ENCODE measurements around the gene TRIP10. TPM values are rescaled to one million over a fixed set of nuclear protein-coding genes. Genes with fewer than 3 reads are reported as not detected.
"Not testable (repeated sequence)": the region's sequence is repeated elsewhere in the genome, so short reads cannot be mapped to it uniquely, and the experiment has no call there.

TRIP10 gene
- total RNA-seq, 2 donors from 2014 or later, result 38.0 to 99.4 TPM

DNA sequence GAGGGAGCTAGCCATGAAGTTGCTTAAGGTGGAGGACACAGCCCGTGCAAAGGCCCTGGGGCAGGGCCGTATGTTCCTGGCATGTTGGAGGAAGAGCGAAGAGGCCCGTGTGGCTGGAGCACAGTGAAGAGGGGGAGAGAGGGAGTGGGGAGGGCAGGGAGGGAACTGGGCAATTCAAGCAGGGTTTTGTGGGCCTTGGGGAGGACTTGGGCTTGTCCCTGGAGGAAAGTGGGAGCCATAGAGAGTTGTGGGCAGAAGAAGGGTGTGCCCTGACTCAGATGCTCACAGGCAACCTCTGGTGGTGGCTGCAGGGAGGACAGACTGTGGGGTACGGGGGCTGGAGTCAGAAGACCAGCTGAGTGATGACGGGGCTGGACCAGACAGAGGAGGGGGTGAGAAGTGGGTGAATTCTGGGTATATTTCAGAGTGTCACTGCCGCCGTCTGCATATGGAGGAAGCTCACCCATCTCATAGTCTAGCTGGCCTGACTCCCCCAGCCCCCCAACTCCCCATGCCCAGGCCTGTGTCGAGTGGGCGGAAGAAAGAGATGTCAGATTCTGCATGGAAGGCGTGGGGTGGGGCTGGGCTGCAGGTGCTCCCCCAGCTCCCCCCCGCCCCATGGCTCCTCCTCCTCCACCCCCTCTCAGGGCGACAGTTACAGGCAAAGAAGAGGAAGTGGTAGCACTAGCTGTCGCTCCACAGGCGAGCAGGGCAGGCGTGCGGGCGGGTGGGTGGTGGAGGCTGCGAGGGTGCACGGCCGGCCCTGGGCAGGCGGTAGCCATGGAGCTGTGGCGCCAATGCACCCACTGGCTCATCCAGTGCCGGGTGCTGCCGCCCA, 32.8 kb downstream of the TRIP10 start, which contains the start of gene VAV1:
TSS of gene VAV1 (plus strand) at position 681 of the 838 bp plus-strand sequence. CDS start at position 781, 100 bp downstream.
- Mint-ChIP-seq H3K27ac (peak within 1 kb of the TSS; percentile 88), H3K4me1 (peaks cover 42% of the 10 kb centered on the region), H3K9me3 (peaks cover 7% of the 10 kb centered on the region), H3K36me3 (ENCODE audit: low read depth) (peaks cover 42% of the 10 kb centered on the region), H3K4me3 (peak within 1 kb of the TSS; percentile 98), H3K27me3 (no peaks in the 10 kb centered on the region)
- peak; percentile 58 for ATAC-seq (replicated peaks)

DNA sequence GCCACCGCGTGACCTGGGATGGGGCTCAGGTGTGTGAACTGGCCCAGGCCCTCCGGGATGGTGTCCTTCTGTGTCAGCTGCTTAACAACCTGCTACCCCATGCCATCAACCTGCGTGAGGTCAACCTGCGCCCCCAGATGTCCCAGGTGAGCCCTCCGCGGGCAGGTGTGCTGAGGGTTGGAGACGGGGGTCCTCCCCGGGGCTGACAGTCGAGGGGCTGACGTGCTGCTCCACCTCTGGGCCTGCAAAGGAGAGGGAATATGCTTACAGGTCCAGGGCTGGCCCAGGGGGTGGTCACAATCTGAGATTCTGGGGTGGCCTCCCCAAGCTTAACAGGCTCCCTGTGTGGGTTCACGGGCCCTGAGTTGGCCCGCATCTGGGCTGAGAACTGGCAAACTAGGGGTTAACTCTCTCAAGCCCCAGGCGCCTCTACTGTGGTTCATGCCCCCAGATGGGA, 33.4 kb downstream of the TRIP10 start:
- Mint-ChIP-seq H3K4me1 (peaks cover 47% of the 10 kb centered on the region), H3K4me3 (peak overlapping the region; percentile 98), H3K9me3 (peaks cover 7% of the 10 kb centered on the region), H3K27me3 (no peaks in the 10 kb centered on the region), H3K36me3 (ENCODE audit: low read depth) (peaks cover 47% of the 10 kb centered on the region), H3K27ac (peak overlapping the region; percentile 88)
- ATAC-seq (replicated peaks), result peak; percentile 3

DNA sequence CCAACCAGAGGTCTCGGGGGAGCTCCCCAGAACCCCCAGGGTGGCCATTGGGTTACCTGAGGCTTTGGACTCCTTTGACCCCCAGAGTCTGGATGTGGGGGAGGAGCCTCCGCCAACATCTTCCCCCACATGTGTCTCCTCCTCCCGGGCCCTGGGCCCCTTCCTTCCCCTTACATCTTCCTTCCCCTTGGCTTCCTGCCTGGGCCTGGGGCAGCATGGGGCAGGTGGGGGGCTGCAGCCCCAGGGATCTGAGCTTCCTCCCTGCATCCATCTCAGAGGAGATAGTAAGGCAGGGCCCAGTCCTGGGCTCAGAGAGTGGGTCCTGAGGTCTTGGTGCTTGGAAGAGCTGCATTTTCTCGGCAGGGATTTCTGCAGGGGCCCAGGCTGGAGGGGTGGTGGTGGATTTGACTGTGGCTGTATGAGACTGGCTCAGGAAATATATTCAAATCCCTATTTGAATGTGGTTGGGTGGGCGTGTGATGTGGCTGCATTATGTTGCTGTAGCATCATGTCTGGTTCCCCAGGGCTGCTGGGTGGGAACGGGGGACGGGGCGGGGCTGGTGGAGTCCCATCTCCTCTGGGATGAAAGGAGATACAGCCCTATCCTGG, 33.9 kb downstream of the TRIP10 start:
- ATAC-seq (replicated peaks), result peak; percentile 57
- Mint-ChIP-seq H3K4me3 (peak overlapping the region; percentile 98), H3K27ac (peak overlapping the region; percentile 88), H3K36me3 (ENCODE audit: low read depth) (peaks cover 47% of the 10 kb centered on the region), H3K9me3 (peaks cover 7% of the 10 kb centered on the region), H3K4me1 (peaks cover 52% of the 10 kb centered on the region), H3K27me3 (no peaks in the 10 kb centered on the region)

DNA sequence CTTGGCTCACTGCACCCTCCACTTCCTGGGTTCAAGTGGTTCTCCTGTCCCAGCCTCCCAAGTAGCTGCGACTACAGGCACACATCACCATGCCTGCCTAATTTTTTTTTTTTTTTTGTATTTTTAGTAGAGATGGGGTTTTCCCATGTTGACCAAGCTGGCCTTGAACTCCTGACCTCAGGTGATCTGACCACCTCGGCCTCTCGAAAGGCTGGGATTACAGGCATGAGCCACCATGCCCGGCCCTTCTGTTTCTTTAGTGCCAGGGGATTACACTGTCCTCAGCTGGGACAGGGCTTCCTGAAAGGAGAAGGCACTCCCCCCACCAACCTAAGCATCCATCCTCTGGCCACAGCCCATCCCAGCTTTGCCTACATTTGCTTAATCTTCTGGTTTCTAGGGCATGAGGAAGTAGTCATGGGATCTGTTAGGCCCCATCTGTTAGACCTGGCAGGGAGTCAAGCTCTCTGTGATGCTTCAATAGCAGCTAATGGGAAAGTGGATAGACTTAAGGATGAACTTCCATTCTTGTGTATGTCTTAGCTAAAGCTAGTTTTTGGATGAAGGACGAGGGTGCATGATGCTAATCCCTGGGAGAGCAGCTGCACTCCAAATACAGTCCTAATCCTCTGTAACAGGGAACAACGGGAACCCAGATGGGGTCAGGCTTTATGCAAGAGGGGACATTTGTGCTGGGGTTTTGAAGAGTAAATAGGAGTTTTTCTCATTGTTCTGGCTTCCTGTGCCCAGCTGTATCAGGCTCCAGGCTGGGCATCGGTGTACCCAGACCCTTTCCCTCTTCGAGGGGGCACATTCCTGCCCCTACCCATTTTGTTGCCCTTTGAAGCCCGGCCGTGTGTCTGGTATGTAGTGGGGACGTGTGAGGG, 35.6 kb downstream of the TRIP10 start:
- ATAC-seq (replicated peaks), result no peak
- H3K9me3 Mint-ChIP-seq, result peaks cover 7% of the 10 kb centered on the region
- peak overlapping the region; percentile 98 for H3K4me3 Mint-ChIP-seq
- H3K27ac Mint-ChIP-seq, result peak overlapping the region; percentile 72
- H3K27me3 Mint-ChIP-seq, result no peaks in the 10 kb centered on the region
- H3K4me1 Mint-ChIP-seq, result peaks cover 48% of the 10 kb centered on the region
- H3K36me3 Mint-ChIP-seq (ENCODE audit: low read depth), result peaks cover 53% of the 10 kb centered on the region

DNA sequence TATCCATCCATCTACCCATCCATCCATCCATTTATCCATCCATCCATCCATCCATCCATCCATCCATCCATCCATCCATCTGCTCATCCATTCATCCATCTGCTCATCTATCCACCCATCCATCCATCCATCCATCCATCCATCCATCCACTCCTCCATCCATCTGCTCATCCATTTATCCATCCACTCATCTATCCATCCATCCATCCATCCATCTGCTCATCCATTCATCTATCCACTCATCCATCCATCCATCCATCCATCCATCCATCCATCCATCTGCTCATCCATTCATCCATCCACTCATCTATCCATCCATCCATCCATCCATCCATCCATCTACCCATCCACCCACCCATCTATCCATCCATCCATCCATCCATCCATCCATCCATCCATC, 36.6 kb downstream of the TRIP10 start:
- ATAC-seq (replicated peaks); H3K27ac Mint-ChIP-seq; H3K27me3 Mint-ChIP-seq; H3K9me3 Mint-ChIP-seq: not testable (repeated sequence)
- Mint-ChIP-seq H3K36me3 (ENCODE audit: low read depth) (peaks cover 63% of the 10 kb centered on the region), H3K4me3 (peak overlapping the region; percentile 98), H3K4me1 (peaks cover 46% of the 10 kb centered on the region)

DNA sequence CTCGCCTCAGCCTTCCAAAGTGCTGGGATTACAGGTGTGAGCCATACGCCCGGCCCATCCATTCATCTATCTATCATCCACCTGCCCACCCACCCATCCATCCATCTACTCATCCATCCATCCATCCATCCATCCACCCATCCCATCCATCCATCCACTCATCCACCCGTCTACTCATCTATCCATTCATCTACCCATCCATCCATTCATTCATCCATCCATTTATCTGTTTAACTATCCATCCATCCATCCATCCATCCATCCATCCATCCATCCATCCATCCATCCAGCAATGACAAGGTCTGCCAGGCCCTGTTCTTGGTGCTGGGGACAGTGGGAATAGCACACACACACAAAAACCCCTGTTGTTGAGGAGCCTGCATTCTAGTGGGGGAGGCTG, 37.5 kb downstream of the TRIP10 start:
- Mint-ChIP-seq H3K27ac (peak overlapping the region; percentile 36), H3K4me1 (peaks cover 42% of the 10 kb centered on the region), H3K36me3 (ENCODE audit: low read depth) (peaks cover 71% of the 10 kb centered on the region), H3K4me3 (peak overlapping the region; percentile 61), H3K9me3 (peaks cover 7% of the 10 kb centered on the region), H3K27me3 (no peaks in the 10 kb centered on the region)
- no peak for ATAC-seq (replicated peaks)

DNA sequence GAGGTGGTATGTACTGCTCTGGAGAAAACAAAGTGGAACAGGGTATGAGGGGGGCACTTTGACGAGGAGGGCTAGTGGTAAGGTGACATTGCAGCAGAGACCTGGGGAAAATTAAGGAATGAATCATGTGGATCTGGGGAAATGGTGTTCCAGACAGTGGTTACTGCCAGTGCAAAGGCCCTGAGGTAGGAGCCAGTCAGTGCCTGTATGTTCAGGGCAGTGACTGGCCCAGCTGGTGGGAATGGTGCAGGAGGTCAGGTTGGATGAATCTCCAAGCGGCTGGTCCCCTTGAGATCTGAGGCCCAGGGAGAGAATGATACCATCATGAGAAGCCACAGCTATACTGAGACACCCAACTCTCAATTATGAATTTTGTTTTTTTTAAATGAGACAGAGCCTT, 38.0 kb downstream of the TRIP10 start:
- H3K27ac Mint-ChIP-seq, result peak overlapping the region; percentile 36
- H3K9me3 Mint-ChIP-seq, result peaks cover 7% of the 10 kb centered on the region
- no peaks in the 10 kb centered on the region for H3K27me3 Mint-ChIP-seq
- peaks cover 68% of the 10 kb centered on the region for H3K36me3 Mint-ChIP-seq (ENCODE audit: low read depth)
- peak overlapping the region; percentile 61 for H3K4me3 Mint-ChIP-seq
- ATAC-seq (replicated peaks), result no peak
- H3K4me1 Mint-ChIP-seq, result peaks cover 39% of the 10 kb centered on the region

DNA sequence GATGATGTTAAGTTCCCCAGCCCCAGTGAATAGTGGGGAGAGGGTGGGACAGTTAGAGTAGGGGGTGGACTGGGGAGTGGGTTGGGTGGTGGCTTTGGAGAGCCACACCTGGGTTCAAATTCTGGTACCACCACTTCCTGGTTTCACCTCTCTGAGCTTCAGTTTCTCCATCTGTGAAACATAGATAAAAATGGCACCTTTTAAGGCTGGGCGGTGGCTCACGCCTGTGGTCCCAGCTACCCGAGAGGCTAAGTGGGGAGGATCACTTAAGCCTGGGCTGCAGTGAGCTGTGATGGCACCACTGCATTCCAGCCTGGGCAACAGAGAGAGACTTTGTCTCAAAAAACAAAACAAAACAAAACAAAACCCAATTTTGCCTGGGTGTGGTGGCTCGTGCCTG, 38.9 kb downstream of the TRIP10 start:
- peak overlapping the region; percentile 59 for H3K27ac Mint-ChIP-seq
- H3K27me3 Mint-ChIP-seq, result no peaks in the 10 kb centered on the region
- peaks cover 71% of the 10 kb centered on the region for H3K36me3 Mint-ChIP-seq (ENCODE audit: low read depth)
- H3K4me3 Mint-ChIP-seq, result peak overlapping the region; percentile 61
- ATAC-seq (replicated peaks), result no peak
- H3K9me3 Mint-ChIP-seq, result peaks cover 7% of the 10 kb centered on the region
- peaks cover 39% of the 10 kb centered on the region for H3K4me1 Mint-ChIP-seq

DNA sequence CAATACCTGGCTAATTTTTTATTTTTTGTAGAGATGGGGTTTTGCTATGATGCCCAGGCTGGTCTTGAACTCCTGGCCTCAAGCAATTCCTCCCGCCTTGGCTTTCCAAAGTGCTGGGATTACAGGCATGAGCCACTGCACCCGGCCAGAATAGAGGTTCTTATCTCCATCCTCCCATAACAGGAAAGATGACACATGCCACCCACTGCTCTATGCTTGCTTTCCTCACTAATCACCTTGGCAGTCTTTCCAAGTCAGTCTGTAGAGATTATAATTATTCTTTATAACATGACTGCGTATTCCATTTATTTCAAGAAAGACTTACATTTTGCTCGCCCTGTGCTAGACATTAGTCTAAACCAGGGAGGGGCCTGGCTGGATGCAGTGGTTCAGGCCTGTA, 39.7 kb downstream of the TRIP10 start:
- Mint-ChIP-seq H3K36me3 (ENCODE audit: low read depth) (peaks cover 69% of the 10 kb centered on the region), H3K4me1 (peaks cover 39% of the 10 kb centered on the region), H3K27ac (no peak overlapping the region), H3K4me3 (peak overlapping the region; percentile 17), H3K9me3 (peaks cover 7% of the 10 kb centered on the region), H3K27me3 (no peaks in the 10 kb centered on the region)
- peak; percentile 80 for ATAC-seq (replicated peaks)

DNA sequence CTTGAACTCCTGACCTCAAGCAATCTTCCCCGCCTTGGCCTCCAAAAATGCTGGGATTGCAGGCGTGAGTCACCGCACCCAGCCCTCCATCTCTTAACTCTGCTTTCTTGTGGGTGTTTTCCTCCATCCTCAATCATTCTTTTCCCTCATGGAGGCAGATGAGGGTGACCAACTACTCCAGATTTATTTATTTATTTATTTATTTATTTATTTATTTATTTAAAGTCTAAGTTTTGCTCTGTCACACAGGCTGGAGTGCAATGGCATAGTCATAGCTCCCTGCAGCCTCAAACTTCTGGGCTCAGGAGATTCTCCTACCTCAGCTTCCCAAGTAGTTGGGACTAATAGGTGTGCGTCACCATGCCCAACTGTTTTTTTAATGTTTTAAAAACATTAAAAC, 47.9 kb downstream of the TRIP10 start:
- Mint-ChIP-seq H3K9me3 (no peaks in the 10 kb centered on the region), H3K27ac (no peak overlapping the region), H3K27me3 (no peaks in the 10 kb centered on the region), H3K36me3 (ENCODE audit: low read depth) (peaks cover 75% of the 10 kb centered on the region), H3K4me1 (peaks cover 27% of the 10 kb centered on the region), H3K4me3 (no peak overlapping the region)
- ATAC-seq (replicated peaks), result no peak

DNA sequence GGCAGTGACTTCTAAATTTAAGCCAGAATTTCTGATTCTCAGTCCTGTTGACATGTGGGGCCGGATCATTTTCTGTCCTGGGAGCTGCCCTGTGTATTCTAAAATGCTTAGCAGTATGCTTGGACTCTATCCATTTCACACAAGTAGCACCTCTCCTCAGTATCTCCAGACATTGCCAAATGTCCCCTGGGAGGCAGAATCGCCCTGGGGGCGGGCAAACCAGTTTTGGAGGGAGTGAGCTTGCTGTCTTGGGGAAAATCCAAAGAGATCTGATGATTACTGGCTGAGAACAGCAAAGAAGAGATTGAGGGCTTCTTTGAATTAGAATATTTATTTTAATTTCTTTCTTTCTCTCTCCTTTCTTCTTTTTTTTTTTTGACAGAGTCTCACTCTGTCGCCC, 49.4 kb downstream of the TRIP10 start:
- H3K36me3 Mint-ChIP-seq (ENCODE audit: low read depth), result peaks cover 72% of the 10 kb centered on the region
- no peaks in the 10 kb centered on the region for H3K9me3 Mint-ChIP-seq
- H3K27me3 Mint-ChIP-seq, result no peaks in the 10 kb centered on the region
- no peak overlapping the region for H3K27ac Mint-ChIP-seq
- H3K4me3 Mint-ChIP-seq, result no peak overlapping the region
- H3K4me1 Mint-ChIP-seq, result peaks cover 32% of the 10 kb centered on the region
- no peak for ATAC-seq (replicated peaks)

DNA sequence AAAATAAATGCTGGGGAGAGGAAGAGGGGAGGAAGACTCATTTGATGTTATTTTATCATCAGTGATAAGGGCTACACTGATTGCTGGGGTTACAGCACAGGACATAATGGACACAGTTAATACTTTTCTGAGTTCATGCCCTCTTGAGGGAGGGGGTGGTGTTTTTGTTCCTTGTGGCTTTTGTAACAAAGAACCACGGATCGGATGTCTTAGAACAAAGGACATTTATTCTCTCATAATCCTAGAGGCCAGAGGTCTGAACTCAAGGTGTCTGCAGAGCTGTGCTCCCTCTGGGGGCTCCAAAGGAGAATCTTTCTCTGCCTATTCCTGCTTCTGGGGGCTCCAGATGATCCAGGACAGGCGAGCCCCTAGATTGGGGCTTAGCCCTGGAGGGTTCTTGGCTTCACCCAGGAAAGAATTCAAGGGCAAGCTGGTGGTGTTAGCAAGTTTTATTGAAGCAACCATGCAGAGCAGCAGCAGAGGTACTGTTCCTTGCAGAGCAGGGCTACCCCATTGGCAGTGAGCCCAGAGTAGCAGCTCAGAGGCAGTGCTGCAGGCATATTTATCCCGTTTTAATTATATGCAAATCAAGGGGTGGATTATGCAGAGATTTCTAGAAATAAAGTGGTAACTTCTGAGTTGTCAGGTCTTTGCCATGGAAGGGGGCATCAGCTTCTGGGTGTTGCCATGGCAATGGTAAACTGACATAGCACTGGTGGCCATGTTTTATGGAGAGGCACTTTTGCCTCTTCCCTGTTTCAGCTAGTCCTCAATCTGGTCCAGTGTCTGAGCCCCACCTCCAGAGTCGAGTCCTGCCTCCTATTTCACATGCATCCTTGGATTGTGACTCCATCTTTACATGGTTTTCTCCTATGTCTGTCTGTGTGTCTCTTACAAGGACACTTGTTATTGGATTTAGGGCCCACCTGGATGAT, 51.0 kb downstream of the TRIP10 start:
- H3K4me1 Mint-ChIP-seq, result peaks cover 35% of the 10 kb centered on the region
- H3K36me3 Mint-ChIP-seq (ENCODE audit: low read depth), result peaks cover 72% of the 10 kb centered on the region
- H3K27me3 Mint-ChIP-seq, result no peaks in the 10 kb centered on the region
- no peak for ATAC-seq (replicated peaks)
- H3K4me3 Mint-ChIP-seq, result peak overlapping the region; percentile 1
- peaks cover 4% of the 10 kb centered on the region for H3K9me3 Mint-ChIP-seq
- H3K27ac Mint-ChIP-seq, result peak overlapping the region; percentile 46

DNA sequence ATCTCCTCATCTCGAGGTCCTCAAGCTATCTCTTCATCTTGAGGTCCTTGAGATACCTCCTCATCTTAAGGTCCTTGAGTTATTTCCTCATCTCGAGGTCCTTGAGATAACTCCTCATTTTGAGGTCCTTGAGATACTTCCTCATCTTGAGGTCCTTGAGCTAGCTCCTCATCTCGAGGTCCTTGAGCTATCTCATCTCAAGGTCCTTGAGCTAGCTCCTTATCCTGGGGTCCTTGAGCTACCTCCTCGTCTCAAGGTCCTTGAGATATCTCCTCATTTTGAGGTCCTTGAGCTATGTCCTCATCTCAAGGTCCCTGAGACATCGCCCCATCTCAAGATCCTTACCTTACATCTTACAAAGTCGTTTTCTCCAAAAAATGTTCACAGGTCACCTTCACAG, 51.8 kb downstream of the TRIP10 start:
- H3K4me1 Mint-ChIP-seq, result peaks cover 35% of the 10 kb centered on the region
- peak overlapping the region; percentile 1 for H3K4me3 Mint-ChIP-seq
- no peak for ATAC-seq (replicated peaks)
- H3K9me3 Mint-ChIP-seq, result peaks cover 4% of the 10 kb centered on the region
- no peaks in the 10 kb centered on the region for H3K27me3 Mint-ChIP-seq
- H3K36me3 Mint-ChIP-seq (ENCODE audit: low read depth), result peaks cover 72% of the 10 kb centered on the region
- H3K27ac Mint-ChIP-seq, result peak overlapping the region; percentile 46

All from activated T-helper 17 cell treated with anti-CD3 and anti-CD28 coated beads, Interleukin-2, amount 50 U/mL, for 72 hours (primary cell).